ENCODE measurements around the gene CBARP.
"Not testable (repeated sequence)": the region's sequence is repeated elsewhere in the genome, so short reads cannot be mapped to it uniquely, and the experiment has no call there.

The CBARP gene

DNA sequence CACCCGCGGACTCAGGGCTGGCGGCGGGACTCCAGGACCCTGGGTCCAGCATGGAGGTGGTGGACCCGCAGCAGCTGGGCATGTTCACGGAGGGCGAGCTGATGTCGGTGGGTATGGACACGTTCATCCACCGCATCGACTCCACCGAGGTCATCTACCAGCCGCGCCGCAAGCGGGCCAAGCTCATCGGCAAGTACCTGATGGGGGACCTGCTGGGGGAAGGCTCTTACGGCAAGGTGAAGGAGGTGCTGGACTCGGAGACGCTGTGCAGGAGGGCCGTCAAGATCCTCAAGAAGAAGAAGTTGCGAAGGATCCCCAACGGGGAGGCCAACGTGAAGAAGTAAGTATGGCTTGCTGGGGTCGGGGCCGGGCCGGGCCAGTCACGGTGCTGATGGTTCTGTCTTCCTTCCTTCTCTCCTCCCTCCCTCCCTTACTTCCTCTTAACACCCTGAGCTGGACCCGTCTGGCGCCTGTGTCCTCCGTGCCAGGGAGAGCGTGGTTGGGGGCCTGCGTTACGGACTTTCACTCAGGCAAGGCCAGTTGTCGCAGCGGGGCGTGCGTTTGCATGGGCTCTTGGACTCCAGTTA is 30.8 kb downstream of the CBARP start:
- H3K4me3 ChIP-seq (ENCODE audit: low read depth, low read length): peak overlapping the region; percentile 80
- TF ChIP-seq, protein P1, sequence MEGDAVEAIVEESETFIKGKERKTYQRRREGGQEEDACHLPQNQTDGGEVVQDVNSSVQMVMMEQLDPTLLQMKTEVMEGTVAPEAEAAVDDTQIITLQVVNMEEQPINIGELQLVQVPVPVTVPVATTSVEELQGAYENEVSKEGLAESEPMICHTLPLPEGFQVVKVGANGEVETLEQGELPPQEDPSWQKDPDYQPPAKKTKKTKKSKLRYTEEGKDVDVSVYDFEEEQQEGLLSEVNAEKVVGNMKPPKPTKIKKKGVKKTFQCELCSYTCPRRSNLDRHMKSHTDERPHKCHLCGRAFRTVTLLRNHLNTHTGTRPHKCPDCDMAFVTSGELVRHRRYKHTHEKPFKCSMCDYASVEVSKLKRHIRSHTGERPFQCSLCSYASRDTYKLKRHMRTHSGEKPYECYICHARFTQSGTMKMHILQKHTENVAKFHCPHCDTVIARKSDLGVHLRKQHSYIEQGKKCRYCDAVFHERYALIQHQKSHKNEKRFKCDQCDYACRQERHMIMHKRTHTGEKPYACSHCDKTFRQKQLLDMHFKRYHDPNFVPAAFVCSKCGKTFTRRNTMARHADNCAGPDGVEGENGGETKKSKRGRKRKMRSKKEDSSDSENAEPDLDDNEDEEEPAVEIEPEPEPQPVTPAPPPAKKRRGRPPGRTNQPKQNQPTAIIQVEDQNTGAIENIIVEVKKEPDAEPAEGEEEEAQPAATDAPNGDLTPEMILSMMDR (IDR thresholded peaks at IDR 0.05; ENCODE audit: low read depth, low read length): no peak
- DNase-seq (ENCODE audit: low read depth, low spot score): no peak
- in situ Hi-C loops (cut with HindIII; ENCODE audit: low sequenced_read_pairs): no loop called here

DNA sequence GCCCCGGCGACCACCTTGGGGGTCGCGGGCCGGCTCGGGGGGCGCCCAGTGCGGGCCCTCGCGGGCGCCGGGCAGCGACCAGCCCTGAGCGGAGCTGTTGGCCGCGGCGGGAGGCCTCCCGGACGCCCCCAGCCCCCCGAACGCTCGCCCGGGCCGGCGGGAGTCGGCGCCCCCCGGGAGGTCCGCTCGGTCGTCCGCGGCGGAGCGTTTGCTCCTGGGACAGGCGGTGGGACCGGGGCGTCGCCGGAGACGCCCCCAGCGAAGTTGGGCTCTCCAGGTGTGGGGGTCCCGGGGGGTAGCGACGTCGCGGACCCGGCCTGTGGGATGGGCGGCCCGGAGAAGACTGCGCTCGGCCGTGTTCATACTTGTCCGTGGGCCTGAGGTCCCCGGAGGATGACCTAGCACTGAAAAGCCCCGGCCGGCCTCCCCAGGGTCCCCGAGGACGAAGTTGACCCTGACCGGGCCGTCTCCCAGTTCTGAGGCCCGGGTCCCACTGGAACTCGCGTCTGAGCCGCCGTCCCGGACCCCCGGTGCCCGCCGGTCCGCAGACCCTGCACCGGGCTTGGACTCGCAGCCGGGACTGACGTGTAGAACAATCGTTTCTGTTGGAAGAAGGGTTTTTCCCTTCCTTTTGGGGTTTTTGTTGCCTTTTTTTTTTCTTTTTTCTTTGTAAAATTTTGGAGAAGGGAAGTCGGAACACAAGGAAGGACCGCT is 31.5 kb downstream of the CBARP start:
- peak overlapping the region; percentile 80 for H3K4me3 ChIP-seq (ENCODE audit: low read depth, low read length)
- TF ChIP-seq, protein P1 (IDR thresholded peaks at IDR 0.05; ENCODE audit: low read depth, low read length): no peak
- in situ Hi-C loops (cut with HindIII; ENCODE audit: low sequenced_read_pairs): no loop called here
- DNase-seq (ENCODE audit: low read depth, low spot score): no peak

DNA sequence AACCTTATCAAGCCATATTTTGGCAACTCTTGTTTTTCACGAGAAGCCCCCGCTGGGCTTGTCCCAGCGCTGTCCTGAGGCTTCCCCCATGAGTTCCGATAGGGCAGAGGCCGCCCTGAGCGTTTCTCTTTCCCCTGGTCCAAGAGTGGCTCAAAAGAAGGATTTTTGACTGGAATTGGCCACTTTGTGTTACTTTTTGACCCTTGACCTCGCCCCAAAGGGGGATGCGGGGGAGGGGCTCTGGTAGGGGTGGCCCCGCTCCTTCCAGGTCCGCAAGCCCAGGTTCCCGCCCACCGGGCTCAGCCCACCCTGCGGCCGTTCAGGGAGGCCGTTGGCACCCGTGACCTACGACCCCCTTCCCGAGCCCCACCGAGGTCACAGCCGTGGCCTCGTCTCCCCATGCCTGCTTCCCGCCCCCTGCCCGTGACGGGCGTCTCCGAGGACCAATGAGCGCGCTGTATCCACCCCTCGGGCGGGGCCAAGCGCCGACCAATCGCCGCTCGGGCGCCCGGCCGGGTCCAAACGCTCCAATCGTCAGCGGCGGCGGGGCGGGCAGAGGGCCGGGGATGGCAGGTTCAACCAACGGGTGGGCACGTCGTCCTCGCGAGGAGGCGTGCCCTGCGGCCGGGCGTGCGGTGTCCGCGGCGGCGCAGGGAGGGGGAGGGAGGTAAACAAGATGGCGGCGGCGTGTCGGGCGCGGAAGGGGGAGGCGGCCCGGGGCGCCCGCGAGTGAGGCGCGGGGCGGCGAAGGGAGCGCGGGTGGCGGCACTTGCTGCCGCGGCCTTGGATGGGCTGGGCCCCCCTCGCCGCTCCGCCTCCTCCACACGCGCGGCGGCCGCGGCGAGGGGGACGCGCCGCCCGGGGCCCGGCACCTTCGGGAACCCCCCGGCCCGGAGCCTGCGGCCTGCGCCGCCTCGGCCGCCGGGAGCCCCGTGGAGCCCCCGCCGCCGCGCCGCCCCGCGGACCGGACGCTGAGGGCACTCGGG is 32.4 kb downstream of the CBARP start, which contains the start of gene STK11:
Gene STK11 (plus strand): TSS at position 665 of the 986 bp plus-strand sequence. CDS start 1,136 bp downstream, outside the sequence.
- in situ Hi-C loops (cut with HindIII; ENCODE audit: low sequenced_read_pairs): no loop called here
- DNase-seq (ENCODE audit: low read depth, low spot score): peak; percentile 98
- peak within 1 kb of the TSS; percentile 80 for H3K4me3 ChIP-seq (ENCODE audit: low read depth, low read length)
- TF ChIP-seq, protein P1 (IDR thresholded peaks at IDR 0.05; ENCODE audit: low read depth, low read length): no peak

DNA sequence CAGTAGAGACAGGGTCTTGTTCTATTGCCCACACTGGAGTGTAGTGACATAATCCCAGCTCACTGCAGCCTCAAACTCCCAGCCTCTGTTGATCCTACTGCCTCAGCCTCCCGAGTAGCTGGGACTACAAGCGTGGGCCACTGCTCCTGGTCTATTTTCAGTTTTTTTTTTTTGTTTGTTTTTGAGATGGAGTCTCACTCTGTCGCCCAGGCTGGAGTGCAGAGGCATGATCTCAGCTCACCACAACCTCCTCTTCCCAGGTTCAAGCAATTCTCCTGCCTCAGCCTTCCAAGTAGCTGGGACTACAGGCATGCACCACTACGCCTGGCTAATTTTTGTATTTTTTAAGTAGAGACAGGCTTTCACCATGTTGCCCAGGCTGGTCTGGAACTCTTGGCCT is 37.2 kb downstream of the CBARP start:
- in situ Hi-C loops (cut with HindIII; ENCODE audit: low sequenced_read_pairs); DNase-seq (ENCODE audit: low read depth, low spot score); H3K4me3 ChIP-seq (ENCODE audit: low read depth, low read length): not testable (repeated sequence)

DNA sequence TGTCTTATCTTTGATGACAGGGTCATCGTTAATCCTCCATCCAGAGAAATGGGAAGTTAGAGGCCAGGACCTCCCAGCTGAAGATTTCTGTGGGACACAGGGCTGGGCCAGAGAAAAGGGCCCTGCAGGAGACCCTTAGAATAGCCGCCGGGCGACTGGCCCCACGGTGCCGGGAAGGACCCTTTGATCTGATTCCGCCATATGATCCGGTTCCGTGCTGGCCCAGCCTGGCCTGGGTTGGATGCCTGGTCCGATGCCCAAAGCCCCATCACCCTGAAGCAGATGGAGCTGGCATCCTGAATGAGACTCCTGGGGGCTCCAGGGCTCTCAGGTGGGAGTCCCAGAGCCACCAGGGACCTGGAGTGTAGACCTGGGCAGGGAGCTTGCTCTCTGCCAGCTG is 38.3 kb downstream of the CBARP start:
- TF ChIP-seq, protein P1 (IDR thresholded peaks at IDR 0.05; ENCODE audit: low read depth, low read length): no peak
- DNase-seq (ENCODE audit: low read depth, low spot score): no peak
- no peak overlapping the region for H3K4me3 ChIP-seq (ENCODE audit: low read depth, low read length)
- in situ Hi-C loops (cut with HindIII; ENCODE audit: low sequenced_read_pairs): no loop called here

DNA sequence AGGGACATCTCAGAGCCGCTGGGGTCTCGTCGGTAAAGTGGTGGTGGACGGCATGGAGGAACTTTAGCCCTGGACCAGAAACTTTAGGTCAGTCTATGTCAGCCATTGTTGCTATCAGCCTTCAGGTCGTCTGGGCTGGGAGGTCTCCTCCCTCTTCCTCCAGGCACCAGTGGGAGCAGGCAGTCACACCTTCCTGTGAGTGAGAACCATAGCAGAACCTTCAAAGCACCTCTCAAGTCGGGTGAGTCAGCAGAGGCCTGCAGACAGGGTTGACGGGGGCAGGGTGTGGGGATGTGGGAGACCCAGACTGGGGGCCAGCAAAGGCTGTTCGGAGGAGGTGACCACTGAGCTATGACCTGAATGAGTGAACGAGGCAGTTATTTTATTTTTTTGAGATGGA is 48.4 kb downstream of the CBARP start:
- no peak overlapping the region for H3K4me3 ChIP-seq (ENCODE audit: low read depth, low read length)
- TF ChIP-seq, protein P1 (IDR thresholded peaks at IDR 0.05; ENCODE audit: low read depth, low read length): no peak
- in situ Hi-C loops (cut with HindIII; ENCODE audit: low sequenced_read_pairs): no loop called here
- DNase-seq (ENCODE audit: low read depth, low spot score): no peak
